ENCODE measurements around the gene DNAH1. TPM values are rescaled to one million over a fixed set of nuclear protein-coding genes. Genes with fewer than 3 reads are reported as not detected.
"Not testable (repeated sequence)": the region's sequence is repeated elsewhere in the genome, so short reads cannot be mapped to it uniquely, and the experiment has no call there.

DNAH1 gene
- total RNA-seq, 1 experiment from 2014 or later: 5.9 TPM

GRCh38 chr3:52333869-52334557 is 17.9 kb downstream of the DNAH1 start:
- intact Hi-C loops (cut with micrococcal nuclease; ENCODE audit: unreplicated experiment): no loop called here
- Histone ChIP-seq H3F3A (ENCODE audit: insufficient read depth, low read depth) (peaks cover 13% of the 10 kb centered on the region), H3K27ac (0 out of 2 replicates have a peak overlapping the region, but pooled peaks have one; percentile 26), H3K4me2 (peak overlapping the region; percentile 34), H3K79me2 (ENCODE audit: low read depth) (no peaks in the 10 kb centered on the region), H4K20me1 (ENCODE audit: insufficient read depth) (no peaks in the 10 kb centered on the region), H3K4me3 (no peak overlapping the region), H3K9me3 (ENCODE audit: insufficient read depth, low read depth) (no peaks in the 10 kb centered on the region), H3K9me2 (ENCODE audit: insufficient read depth) (no peaks in the 10 kb centered on the region), H3K27me3 (ENCODE audit: insufficient read depth, low read depth) (no peaks in the 10 kb centered on the region), H3K36me3 (ENCODE audit: low read depth) (no peaks in the 10 kb centered on the region), H3K4me1 (replicated peaks; ENCODE audit: insufficient read depth) (peaks cover 11% of the 10 kb centered on the region), H2AFZ (no peak overlapping the region)
- ChIA-PET POLR2A (ENCODE audit: unreplicated experiment) (no interaction called here), CTCF (no interaction called here)
- DNase-seq: peak in 1 of 2 experiments; percentile 83
- BruUV-seq (replicated peaks): no TSS peak
- TF ChIP-seq EZH2 (IDR thresholded peaks at IDR 0.05; ENCODE audit: low read depth) (no peak), CTCF (conservative IDR thresholded peaks at IDR 0.05) (no peak)

- H3K27me3 ChIP-seq (ENCODE audit: insufficient read depth, low read depth); H3K36me3 ChIP-seq (ENCODE audit: low read depth); H3K79me2 ChIP-seq (ENCODE audit: low read depth); BruUV-seq (replicated peaks); H4K20me1 ChIP-seq (ENCODE audit: insufficient read depth); H2AFZ ChIP-seq; DNase-seq; POLR2A ChIA-PET (ENCODE audit: unreplicated experiment); H3K9me3 ChIP-seq (ENCODE audit: insufficient read depth, low read depth); H3K9me2 ChIP-seq (ENCODE audit: insufficient read depth); H3K4me3 ChIP-seq; H3K4me2 ChIP-seq; H3K27ac ChIP-seq: not testable (repeated sequence)
- CTCF ChIA-PET: interaction anchor here (0.6 to 1.7 kb wide), 2 partner anchors 47 to 336 kb away, joined by 3 to 6 read pairs; no protein-coding TSS in a partner anchor
- Histone ChIP-seq H3F3A (ENCODE audit: insufficient read depth, low read depth) (peaks cover 12% of the 10 kb centered on the region), H3K4me1 (replicated peaks; ENCODE audit: insufficient read depth) (peaks cover 11% of the 10 kb centered on the region)
- intact Hi-C loops (cut with micrococcal nuclease; ENCODE audit: unreplicated experiment): loop anchor here (5.0 kb wide), 1 partner anchor 396 kb away; the partner anchor contains the start of genes PARP3 and RRP9
Observed at GRCh38 chr3:52338131-52338530, 22.0 kb downstream of the DNAH1 start.

GRCh38 chr3:52339612-52340011 is 23.5 kb downstream of the DNAH1 start:
- H3K4me2 ChIP-seq: no peak overlapping the region
- no peak overlapping the region for H3K27ac ChIP-seq
- POLR2A ChIA-PET (ENCODE audit: unreplicated experiment): interaction anchor here (0.5 kb wide), 1 partner anchor 300 kb away, joined by 3 read pairs; no protein-coding TSS in a partner anchor
- H3K4me1 ChIP-seq (replicated peaks; ENCODE audit: insufficient read depth): no peaks in the 10 kb centered on the region
- no peaks in the 10 kb centered on the region; the same call in none of the 2 replicates for H3F3A ChIP-seq (ENCODE audit: insufficient read depth, low read depth)
- no peak overlapping the region for H3K4me3 ChIP-seq
- no peaks in the 10 kb centered on the region for H3K79me2 ChIP-seq (ENCODE audit: low read depth)
- H3K36me3 ChIP-seq (ENCODE audit: low read depth): no peaks in the 10 kb centered on the region
- no peak overlapping the region for H2AFZ ChIP-seq
- no peaks in the 10 kb centered on the region for H3K9me2 ChIP-seq (ENCODE audit: insufficient read depth)
- CTCF ChIA-PET: interaction anchor here (0.6 to 1.7 kb wide), 8 partner anchors 48 to 335 kb away, joined by 3 to 6 read pairs (median 4); no protein-coding TSS in a partner anchor
- peak; percentile 22 to 68 for DNase-seq
- H3K9me3 ChIP-seq (ENCODE audit: insufficient read depth, low read depth): no peaks in the 10 kb centered on the region
- H4K20me1 ChIP-seq (ENCODE audit: insufficient read depth): no peaks in the 10 kb centered on the region
- no TSS peak for BruUV-seq (replicated peaks)
- H3K27me3 ChIP-seq (ENCODE audit: insufficient read depth, low read depth): no peaks in the 10 kb centered on the region
- intact Hi-C loops (cut with micrococcal nuclease; ENCODE audit: unreplicated experiment): loop anchor here (1.0 to 5.0 kb wide), 5 partner anchors 48 to 397 kb away; partner anchors contain the start of genes PARP3 and RRP9
- peak; percentile 78 for TF ChIP-seq CTCF (conservative IDR thresholded peaks at IDR 0.05)
- no peak for TF ChIP-seq EZH2 (IDR thresholded peaks at IDR 0.05; ENCODE audit: low read depth)

Data from PC-9 (cell line).